GM12878 (cell line): Measurements from ENCODE around the gene ZNF462. TPM values are rescaled to one million over a fixed set of nuclear protein-coding genes. Genes with fewer than 3 reads are reported as not detected.

Source experiments
- ATAC-seq: fragments of 200-7000 bp; cut with Tn5 transposase; 3 replicates; pipeline ENCODE4 v1.9.1; 2020; ENCODE audit warnings: mild to moderate bottlenecking, moderate library complexity
- BruUV-seq: library from RNA; stranded (reverse); fragments of 400-500 nt; replicated peaks from 2 replicates; lab custom pipeline; 2021; lab: Mats Ljungman, UMichigan
- CTCF ChIA-PET: fragments of 300-600 bp; sonication (Branson Sonifier 250); formaldehyde crosslinking; extraction: SDS; loops from one replicate; lab custom pipeline; 2021; ENCODE audit warnings: inconsistent platforms; lab: Yijun Ruan, JAX
- POLR2A ChIA-PET: fragments of 350-600 bp; formaldehyde crosslinking; extraction: SDS; loops from one replicate; lab custom pipeline; 2021; ENCODE audit warnings: inconsistent platforms; lab: Charles Lee
- RAD21 ChIA-PET: fragments of 300-600 bp; sonication (Branson Sonifier 250); formaldehyde crosslinking; loops from one replicate; lab custom pipeline; 2023; ENCODE audit warnings: antibody characterized with exemption; ENCODE audit not compliant: unreplicated experiment; lab: Charles Lee
- SMC1A ChIA-PET: fragments of 300-600 bp; sonication (Branson Sonifier 250); formaldehyde crosslinking; loops from one replicate; lab custom pipeline; 2023; ENCODE audit not compliant: unreplicated experiment, uncharacterized antibody; lab: Charles Lee
- DNase-seq: peaks from one replicate; pipeline ENCODE4 v3.0.0-alpha.2; 2011; ENCODE audit warnings: low read depth, low spot score
- FAIRE-seq: peaks from 3 replicates; lab custom pipeline; 2011; peaks lifted over from hg19 to GRCh38; lab: Jason Lieb, UNC
- H2AFZ ChIP-seq: 2 replicates; pipeline ENCODE4 v1.6.0; 2011; ENCODE audit warnings: low read depth, low read length, control low read depth; ENCODE audit not compliant: control insufficient read depth
- H3K27ac ChIP-seq: 2 replicates; pipeline ENCODE4 v1.5.1; 2011; ENCODE audit warnings: control low read depth; ENCODE audit not compliant: control insufficient read depth, insufficient read depth
- H3K27me3 ChIP-seq, 2 experiments: replicated peaks in 1 of 2; 2 replicates each; pipeline versions ENCODE4 v1.6.0 to v1.6.1; 2011; ENCODE audit warnings: low read length in 1 of 2; ENCODE audit not compliant: control insufficient read depth in 2 of 2, insufficient read depth in 2 of 2
- H3K36me3 ChIP-seq, 2 experiments: 2 replicates each; pipeline ENCODE4 v1.5.1; 2011; ENCODE audit warnings: low read length in 1 of 2; ENCODE audit not compliant: control insufficient read depth in 2 of 2, insufficient read depth in 2 of 2
- H3K4me1 ChIP-seq: 2 replicates; pipeline ENCODE4 v1.6.1; 2011; ENCODE audit warnings: mild to moderate bottlenecking, low read length, moderate library complexity, mixed read lengths; ENCODE audit not compliant: control insufficient read depth, insufficient read depth
- H3K4me2 ChIP-seq: 2 replicates; pipeline ENCODE4 v1.6.0; 2011; ENCODE audit warnings: control low read depth; ENCODE audit not compliant: control insufficient read depth, insufficient read depth
- H3K4me3 ChIP-seq: fragments of 200-600 bp; sonication (generic); 2 replicates; pipeline ENCODE4 v1.5.1; 2016
- H3K79me2 ChIP-seq: 2 replicates; pipeline ENCODE4 v1.6.0; 2011; ENCODE audit warnings: low read length; ENCODE audit not compliant: control insufficient read depth, insufficient read depth
- H3K9ac ChIP-seq: 2 replicates; pipeline ENCODE4 v1.8.0; 2011; ENCODE audit warnings: low read length, control low read depth, mixed read lengths; ENCODE audit not compliant: control insufficient read depth, insufficient read depth
- H3K9me3 ChIP-seq: replicated peaks from 3 replicates; pipeline ENCODE4 v1.5.1; 2011; ENCODE audit warnings: mild to moderate bottlenecking, low read length; ENCODE audit not compliant: control insufficient read depth, insufficient read depth
- H4K20me1 ChIP-seq: 2 replicates; pipeline ENCODE4 v1.6.0; 2011; ENCODE audit not compliant: control insufficient read depth, insufficient read depth
- CHD2 ChIP-seq: IDR thresholded peaks from 2 replicates; pipeline ENCODE4 v1.6.1; 2011; ENCODE audit warnings: low read depth, low read length, improper control_type of control experiment, borderline replicate concordance
- FOXK2 ChIP-seq: fragments of 450-650 bp; IDR thresholded peaks from 2 replicates; pipeline ENCODE4 v1.6.1; 2017; ENCODE audit warnings: mild to moderate bottlenecking, moderate library complexity
- HDAC2 ChIP-seq: fragments of 200-600 bp; sonication (generic); IDR thresholded peaks from 2 replicates; pipeline ENCODE4 v1.6.1; 2017
- MYC ChIP-seq: IDR thresholded peaks from 2 replicates; pipeline ENCODE4 v1.6.1; 2011; ENCODE audit warnings: mild to moderate bottlenecking, low read length, moderate library complexity, inconsistent platforms; ENCODE audit not compliant: insufficient read depth, insufficient replicate concordance, insufficient read length, severe bottlenecking
- NFYB ChIP-seq: IDR thresholded peaks from 2 replicates; pipeline ENCODE4 v1.6.1; 2011; ENCODE audit warnings: low read depth, mild to moderate bottlenecking, low read length, improper control_type of control experiment, moderate library complexity; ENCODE audit not compliant: insufficient read depth
- NRF1 ChIP-seq: conservative IDR thresholded peaks from 2 replicates; pipeline ENCODE4 v1.6.1; 2011; ENCODE audit warnings: mild to moderate bottlenecking, low read depth, low read length, improper control_type of control experiment
- PAX5 ChIP-seq: IDR thresholded peaks from 2 replicates; pipeline ENCODE4 v1.6.1; 2011; ENCODE audit warnings: low read depth, low read length, borderline replicate concordance
- RAD51 ChIP-seq: fragments of 450-650 bp; IDR thresholded peaks from 2 replicates; pipeline ENCODE4 v1.6.1; 2016; ENCODE audit warnings: moderate library complexity, mild to moderate bottlenecking, inconsistent platforms
- TAF1 ChIP-seq: IDR thresholded peaks from 2 replicates; pipeline ENCODE4 v1.6.1; 2011; ENCODE audit warnings: mild to moderate bottlenecking, low read depth, low read length, borderline replicate concordance
- ZBED1 ChIP-seq: IDR thresholded peaks from 2 replicates; pipeline ENCODE4 v1.6.1; 2016; ENCODE audit warnings: borderline replicate concordance
- WGBS: methylation state at CpG from one replicate; pipeline ENCODE4 v1.1.6; 2016; ENCODE audit warnings: low lambda C conversion rate; ENCODE audit not compliant: insufficient replicate concordance, insufficient coverage; ENCODE audit errors: missing lambda C conversion rate; 5-methylcytosine and 5-hydroxymethylcytosine counted together
- in situ Hi-C: fragments of 300-500 bp; cut with MboI; formaldehyde crosslinking; loops from 9 replicates; pipeline ENCODE4 v1.14.3; 2018; ENCODE audit warnings: mixed read lengths
- intact Hi-C: fragments of 100-400 bp; cut with micrococcal nuclease; formaldehyde crosslinking; loops from one replicate; pipeline ENCODE4 v1.14.2; 2022; ENCODE audit not compliant: unreplicated experiment
- polyA plus RNA-seq, 11 experiments: library from polyadenylated mRNA; depleted of rRNA in 4 of 11; unstranded in 6 of 11; stranded (reverse) in 5 of 11; fragments of >200 nt; fragmentation: Nextera tagmentation in 4 of 11; fragmentation: Illumina TruSeq in 1 of 11; extraction: Ambion mirVana in 4 of 11; extraction: Trizol in 1 of 11; gene quantifications; 1 replicate in 1 of 11; 2 replicates in 10 of 11; pipeline versions ENCODE4 v1.2.1 to v1.2.3, GENCODE V29; 2011 to 2016; ENCODE audit warnings: inconsistent platforms in 2 of 11, missing spikeins in 2 of 11, low read depth in 1 of 11
- total RNA-seq, 4 experiments: library from RNA; depleted of rRNA in 3 of 4; stranded (reverse); fragments of >200 nt in 3 of 4; fragmentation: Illumina TruSeq in 1 of 4; extraction: Trizol in 1 of 4; gene quantifications; 2 replicates each; pipeline versions ENCODE4 v1.2.1 to v1.2.3, GENCODE V29; 2013 to 2021
- TF ChIP-seq, protein P1 (sequence below): fragments of 450-650 bp; IDR thresholded peaks from 2 replicates; pipeline ENCODE4 v1.6.1; 2016; ENCODE audit warnings: mild to moderate bottlenecking, moderate library complexity, borderline replicate concordance
- TF ChIP-seq, protein P2 (sequence below): IDR thresholded peaks from 2 replicates; pipeline ENCODE4 v1.6.1; 2012; ENCODE audit warnings: mild to moderate bottlenecking, low read depth, low read length
- TF ChIP-seq, protein P3 (sequence below): fragments of 150-350 bp; IDR thresholded peaks from 2 replicates; pipeline ENCODE4 v1.6.1; 2014; ENCODE audit warnings: mild to moderate bottlenecking, low read depth, low read length
- TF ChIP-seq, protein P4 (sequence below): IDR thresholded peaks from 2 replicates; pipeline ENCODE4 v1.6.1; 2012; ENCODE audit warnings: low read depth, low read length, improper control_type of control experiment

The ZNF462 gene
- total and polyA plus RNA-seq, 10 of the 15 experiments (the other 5 are each of a cell fraction or from before 2014, with no cell fraction given), result 0.27 to 13.7 (median 0.55) TPM

DNA sequence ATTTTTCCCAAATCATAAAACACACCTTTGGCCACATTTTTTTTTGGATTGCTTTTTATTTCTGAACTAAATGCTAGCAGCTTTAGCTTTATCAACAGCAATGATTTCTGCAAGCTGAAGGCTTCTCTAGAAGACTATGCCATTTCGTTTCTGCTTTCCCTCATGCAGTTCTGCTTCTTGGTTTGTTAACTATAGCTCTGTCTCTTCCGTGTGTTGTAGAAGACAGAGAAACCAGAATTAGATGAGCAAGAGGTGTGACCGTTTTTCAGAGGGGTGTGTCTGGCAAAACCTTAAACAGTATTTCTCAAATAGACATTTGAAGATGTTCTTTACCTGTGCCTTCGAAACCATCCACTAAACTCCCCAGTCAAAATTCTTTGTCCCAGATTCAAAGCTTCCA, 131.5 kb downstream of the ZNF462 start (continued):
- TF ChIP-seq, protein P1, sequence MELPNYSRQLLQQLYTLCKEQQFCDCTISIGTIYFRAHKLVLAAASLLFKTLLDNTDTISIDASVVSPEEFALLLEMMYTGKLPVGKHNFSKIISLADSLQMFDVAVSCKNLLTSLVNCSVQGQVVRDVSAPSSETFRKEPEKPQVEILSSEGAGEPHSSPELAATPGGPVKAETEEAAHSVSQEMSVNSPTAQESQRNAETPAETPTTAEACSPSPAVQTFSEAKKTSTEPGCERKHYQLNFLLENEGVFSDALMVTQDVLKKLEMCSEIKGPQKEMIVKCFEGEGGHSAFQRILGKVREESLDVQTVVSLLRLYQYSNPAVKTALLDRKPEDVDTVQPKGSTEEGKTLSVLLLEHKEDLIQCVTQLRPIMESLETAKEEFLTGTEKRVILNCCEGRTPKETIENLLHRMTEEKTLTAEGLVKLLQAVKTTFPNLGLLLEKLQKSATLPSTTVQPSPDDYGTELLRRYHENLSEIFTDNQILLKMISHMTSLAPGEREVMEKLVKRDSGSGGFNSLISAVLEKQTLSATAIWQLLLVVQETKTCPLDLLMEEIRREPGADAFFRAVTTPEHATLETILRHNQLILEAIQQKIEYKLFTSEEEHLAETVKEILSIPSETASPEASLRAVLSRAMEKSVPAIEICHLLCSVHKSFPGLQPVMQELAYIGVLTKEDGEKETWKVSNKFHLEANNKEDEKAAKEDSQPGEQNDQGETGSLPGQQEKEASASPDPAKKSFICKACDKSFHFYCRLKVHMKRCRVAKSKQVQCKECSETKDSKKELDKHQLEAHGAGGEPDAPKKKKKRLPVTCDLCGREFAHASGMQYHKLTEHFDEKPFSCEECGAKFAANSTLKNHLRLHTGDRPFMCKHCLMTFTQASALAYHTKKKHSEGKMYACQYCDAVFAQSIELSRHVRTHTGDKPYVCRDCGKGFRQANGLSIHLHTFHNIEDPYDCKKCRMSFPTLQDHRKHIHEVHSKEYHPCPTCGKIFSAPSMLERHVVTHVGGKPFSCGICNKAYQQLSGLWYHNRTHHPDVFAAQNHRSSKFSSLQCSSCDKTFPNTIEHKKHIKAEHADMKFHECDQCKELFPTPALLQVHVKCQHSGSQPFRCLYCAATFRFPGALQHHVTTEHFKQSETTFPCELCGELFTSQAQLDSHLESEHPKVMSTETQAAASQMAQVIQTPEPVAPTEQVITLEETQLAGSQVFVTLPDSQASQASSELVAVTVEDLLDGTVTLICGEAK, result no peak
- no peak for TF ChIP-seq FOXK2
- TF ChIP-seq TAF1, result no peak
- no peak for TF ChIP-seq HDAC2
- TF ChIP-seq, all 136 proteins: peak for 2

DNA sequence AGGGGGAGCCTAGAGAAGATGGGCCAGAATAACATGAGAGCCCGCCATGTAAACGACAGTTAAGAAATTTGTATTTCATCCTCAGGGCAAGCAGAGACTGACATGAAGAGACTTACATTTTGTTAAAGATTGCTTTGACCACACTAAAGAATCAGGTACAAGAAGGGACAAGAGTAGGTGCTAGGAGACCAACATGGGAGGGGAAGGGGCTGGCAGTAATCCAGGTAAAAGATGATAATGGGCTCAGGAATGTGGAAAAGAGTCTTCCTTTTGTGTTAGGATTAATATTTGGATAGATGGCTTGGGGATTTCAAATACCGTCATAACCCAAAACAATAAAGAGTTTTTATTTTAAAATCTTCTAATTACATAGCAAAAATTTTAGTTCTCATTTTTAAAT, 137.3 kb downstream of the ZNF462 start:
- no peak overlapping the region for H3K4me3 ChIP-seq
- CTCF ChIA-PET, result no interaction called here
- H2AFZ ChIP-seq, result no peak overlapping the region
- no peaks in the 10 kb centered on the region for H3K9me3 ChIP-seq
- POLR2A ChIA-PET, result no interaction called here
- H4K20me1 ChIP-seq, result no peaks in the 10 kb centered on the region
- WGBS, result 53% methylated on average over 3 of the region's 3 CpGs
- no peak overlapping the region for H3K9ac ChIP-seq
- RAD21 ChIA-PET, result no interaction called here
- no peak overlapping the region for H3K4me2 ChIP-seq
- in situ Hi-C loops, result no loop called here
- H3K79me2 ChIP-seq, result no peaks in the 10 kb centered on the region
- H3K4me1 ChIP-seq, result no peaks in the 10 kb centered on the region
- no peak overlapping the region for H3K27ac ChIP-seq
- no TSS peak for BruUV-seq
- DNase-seq (no peak), FAIRE-seq (no peak), ATAC-seq (no peak)
- no peaks in the 10 kb centered on the region for H3K27me3 ChIP-seq
- H3K36me3 ChIP-seq, result no peaks in the 10 kb centered on the region; a peak in 1 of 4 replicates
- SMC1A ChIA-PET, result no interaction called here
- intact Hi-C loops, result no loop called here
- TF ChIP-seq, protein P2, sequence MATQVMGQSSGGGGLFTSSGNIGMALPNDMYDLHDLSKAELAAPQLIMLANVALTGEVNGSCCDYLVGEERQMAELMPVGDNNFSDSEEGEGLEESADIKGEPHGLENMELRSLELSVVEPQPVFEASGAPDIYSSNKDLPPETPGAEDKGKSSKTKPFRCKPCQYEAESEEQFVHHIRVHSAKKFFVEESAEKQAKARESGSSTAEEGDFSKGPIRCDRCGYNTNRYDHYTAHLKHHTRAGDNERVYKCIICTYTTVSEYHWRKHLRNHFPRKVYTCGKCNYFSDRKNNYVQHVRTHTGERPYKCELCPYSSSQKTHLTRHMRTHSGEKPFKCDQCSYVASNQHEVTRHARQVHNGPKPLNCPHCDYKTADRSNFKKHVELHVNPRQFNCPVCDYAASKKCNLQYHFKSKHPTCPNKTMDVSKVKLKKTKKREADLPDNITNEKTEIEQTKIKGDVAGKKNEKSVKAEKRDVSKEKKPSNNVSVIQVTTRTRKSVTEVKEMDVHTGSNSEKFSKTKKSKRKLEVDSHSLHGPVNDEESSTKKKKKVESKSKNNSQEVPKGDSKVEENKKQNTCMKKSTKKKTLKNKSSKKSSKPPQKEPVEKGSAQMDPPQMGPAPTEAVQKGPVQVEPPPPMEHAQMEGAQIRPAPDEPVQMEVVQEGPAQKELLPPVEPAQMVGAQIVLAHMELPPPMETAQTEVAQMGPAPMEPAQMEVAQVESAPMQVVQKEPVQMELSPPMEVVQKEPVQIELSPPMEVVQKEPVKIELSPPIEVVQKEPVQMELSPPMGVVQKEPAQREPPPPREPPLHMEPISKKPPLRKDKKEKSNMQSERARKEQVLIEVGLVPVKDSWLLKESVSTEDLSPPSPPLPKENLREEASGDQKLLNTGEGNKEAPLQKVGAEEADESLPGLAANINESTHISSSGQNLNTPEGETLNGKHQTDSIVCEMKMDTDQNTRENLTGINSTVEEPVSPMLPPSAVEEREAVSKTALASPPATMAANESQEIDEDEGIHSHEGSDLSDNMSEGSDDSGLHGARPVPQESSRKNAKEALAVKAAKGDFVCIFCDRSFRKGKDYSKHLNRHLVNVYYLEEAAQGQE, result no peak
- TF ChIP-seq ZBED1 (no peak), NFYB (no peak), RAD51 (no peak), MYC (no peak), PAX5 (no peak), NRF1 (no peak), CHD2 (no peak)
- TF ChIP-seq, protein P3, sequence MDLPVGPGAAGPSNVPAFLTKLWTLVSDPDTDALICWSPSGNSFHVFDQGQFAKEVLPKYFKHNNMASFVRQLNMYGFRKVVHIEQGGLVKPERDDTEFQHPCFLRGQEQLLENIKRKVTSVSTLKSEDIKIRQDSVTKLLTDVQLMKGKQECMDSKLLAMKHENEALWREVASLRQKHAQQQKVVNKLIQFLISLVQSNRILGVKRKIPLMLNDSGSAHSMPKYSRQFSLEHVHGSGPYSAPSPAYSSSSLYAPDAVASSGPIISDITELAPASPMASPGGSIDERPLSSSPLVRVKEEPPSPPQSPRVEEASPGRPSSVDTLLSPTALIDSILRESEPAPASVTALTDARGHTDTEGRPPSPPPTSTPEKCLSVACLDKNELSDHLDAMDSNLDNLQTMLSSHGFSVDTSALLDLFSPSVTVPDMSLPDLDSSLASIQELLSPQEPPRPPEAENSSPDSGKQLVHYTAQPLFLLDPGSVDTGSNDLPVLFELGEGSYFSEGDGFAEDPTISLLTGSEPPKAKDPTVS, result no peak
- TF ChIP-seq, protein P4, sequence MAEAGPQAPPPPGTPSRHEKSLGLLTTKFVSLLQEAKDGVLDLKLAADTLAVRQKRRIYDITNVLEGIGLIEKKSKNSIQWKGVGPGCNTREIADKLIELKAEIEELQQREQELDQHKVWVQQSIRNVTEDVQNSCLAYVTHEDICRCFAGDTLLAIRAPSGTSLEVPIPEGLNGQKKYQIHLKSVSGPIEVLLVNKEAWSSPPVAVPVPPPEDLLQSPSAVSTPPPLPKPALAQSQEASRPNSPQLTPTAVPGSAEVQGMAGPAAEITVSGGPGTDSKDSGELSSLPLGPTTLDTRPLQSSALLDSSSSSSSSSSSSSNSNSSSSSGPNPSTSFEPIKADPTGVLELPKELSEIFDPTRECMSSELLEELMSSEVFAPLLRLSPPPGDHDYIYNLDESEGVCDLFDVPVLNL, result no peak
